Fibroblast of lung (primary cell): Measurements from ENCODE around the gene TNS3. TPM values are rescaled to one million over a fixed set of nuclear protein-coding genes. Genes with fewer than 3 reads are reported as not detected.

Source experiments
- DNase-seq, 2 donors: peaks; one replicate each; pipeline versions ENCODE4 v3.0.0 to v3.0.0-alpha.2; 2010; ENCODE audit warnings: low read depth in 2 of 2
- H2AFZ ChIP-seq: 2 replicates; pipeline ENCODE4 v1.5.1; 2012; ENCODE audit warnings: low read length, control low read depth, inconsistent platforms
- H3K27ac ChIP-seq: 2 replicates; pipeline ENCODE4 v1.5.1; 2011; ENCODE audit warnings: low read length, control low read depth; ENCODE audit not compliant: insufficient read depth
- H3K27me3 ChIP-seq: 2 replicates; pipeline ENCODE4 v1.5.1; 2011; ENCODE audit warnings: mild to moderate bottlenecking, low read length; ENCODE audit not compliant: control insufficient read depth, insufficient read depth
- H3K36me3 ChIP-seq: 2 replicates; pipeline ENCODE4 v1.5.1; 2011; ENCODE audit warnings: low read length; ENCODE audit not compliant: control insufficient read depth, insufficient read depth
- H3K4me1 ChIP-seq: 2 replicates; pipeline ENCODE4 v1.5.1; 2011; ENCODE audit warnings: low read length; ENCODE audit not compliant: control insufficient read depth, insufficient read depth; ENCODE audit errors: extremely low read depth
- H3K4me2 ChIP-seq: 2 replicates; pipeline ENCODE4 v1.5.1; 2011; ENCODE audit warnings: low read length, control low read depth; ENCODE audit not compliant: insufficient read depth; ENCODE audit errors: extremely low read depth
- H3K4me3 ChIP-seq, 4 experiments: fragments of 200-600 bp in 1 of 4; sonication (generic) in 1 of 4; replicated peaks in 1 of 4; 2 replicates each; pipeline ENCODE4 v1.5.1; 2011 to 2016; ENCODE audit warnings: low read length in 4 of 4, low read depth in 3 of 4, mild to moderate bottlenecking in 3 of 4, control low read depth in 2 of 4, inconsistent platforms in 1 of 4, mixed read lengths in 1 of 4; ENCODE audit not compliant: insufficient read depth in 1 of 4; ENCODE audit errors: control extremely low read depth in 1 of 4
- H3K79me2 ChIP-seq: 2 replicates; pipeline ENCODE4 v1.5.1; 2012; ENCODE audit warnings: mild to moderate bottlenecking, low read length, inconsistent platforms; ENCODE audit not compliant: control insufficient read depth, insufficient read depth
- H3K9ac ChIP-seq: 2 replicates; pipeline ENCODE4 v1.5.1; 2011; ENCODE audit warnings: mild to moderate bottlenecking, low read length, control low read depth; ENCODE audit not compliant: insufficient read depth
- H3K9me3 ChIP-seq: 2 replicates; pipeline ENCODE4 v1.5.1; 2012; ENCODE audit warnings: low read depth, low read length; ENCODE audit not compliant: control insufficient read depth, insufficient read depth
- H4K20me1 ChIP-seq: 2 replicates; pipeline ENCODE4 v1.5.1; 2011; ENCODE audit warnings: low read length; ENCODE audit not compliant: control insufficient read depth, insufficient read depth; ENCODE audit errors: extremely low read depth
- EZH2 ChIP-seq: IDR thresholded peaks from 2 replicates; pipeline ENCODE4 v1.5.1; 2012; ENCODE audit warnings: low read length, control low read depth, mild to moderate bottlenecking; ENCODE audit errors: missing control alignments
- polyA plus RNA-seq, 2 donors: library from polyadenylated mRNA; depleted of rRNA in 1 of 2; stranded (reverse) in 1 of 2; unstranded in 1 of 2; fragments of >200 nt; gene quantifications; 2 replicates each; pipeline ENCODE4 v1.2.1, GENCODE V29; 2011 to 2012; ENCODE audit warnings: missing spikeins in 1 of 2
- total RNA-seq: library from RNA; depleted of rRNA; stranded (reverse); fragments of >200 nt; gene quantifications from 2 replicates; pipeline ENCODE4 v1.2.1, GENCODE V29; 2014
- TF ChIP-seq, protein P1 (sequence below), 2 donors: IDR thresholded peaks in 1 of 2; conservative IDR thresholded peaks in 1 of 2; 1 replicate in 1 of 2; 2 replicates in 1 of 2; pipeline ENCODE4 v1.5.1; 2011 to 2012; ENCODE audit warnings: low read length in 2 of 2, control low read depth in 1 of 2, inconsistent platforms in 1 of 2, low read depth in 1 of 2, mild to moderate bottlenecking in 1 of 2

Gene TNS3
- total and polyA plus RNA-seq, 2 donors (not counting 1 experiment from before 2014, with no cell fraction given): 74.4 to 88.8 TPM

DNA sequence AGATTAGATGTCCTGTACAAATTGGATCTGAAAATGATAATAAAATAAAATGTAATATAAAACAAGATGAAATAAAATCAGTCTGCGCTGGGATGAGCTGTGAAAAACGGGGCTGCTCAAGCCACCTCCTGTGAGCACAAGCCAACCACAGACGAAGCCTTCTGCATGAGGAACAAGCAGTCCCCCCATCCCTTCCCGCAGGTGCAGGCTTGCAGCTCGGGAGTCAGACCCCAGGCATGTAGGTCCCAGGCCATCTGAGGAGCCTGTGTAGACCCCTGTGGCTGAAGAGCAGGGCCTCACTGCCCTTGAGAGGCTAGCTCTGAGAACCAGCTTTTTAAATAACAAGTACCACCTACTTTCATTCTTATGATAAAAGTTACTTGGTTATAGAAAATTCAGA, 123.4 kb downstream of the TNS3 start:
- H3K36me3 ChIP-seq: no peaks in the 10 kb centered on the region
- no peak overlapping the region for H3K9ac ChIP-seq
- H3K27me3 ChIP-seq: no peaks in the 10 kb centered on the region
- no peaks in the 10 kb centered on the region for H4K20me1 ChIP-seq
- no peak overlapping the region for H3K4me3 ChIP-seq
- H2AFZ ChIP-seq: no peak overlapping the region
- H3K4me2 ChIP-seq: no peak overlapping the region
- no peak for TF ChIP-seq EZH2
- TF ChIP-seq, protein P1, sequence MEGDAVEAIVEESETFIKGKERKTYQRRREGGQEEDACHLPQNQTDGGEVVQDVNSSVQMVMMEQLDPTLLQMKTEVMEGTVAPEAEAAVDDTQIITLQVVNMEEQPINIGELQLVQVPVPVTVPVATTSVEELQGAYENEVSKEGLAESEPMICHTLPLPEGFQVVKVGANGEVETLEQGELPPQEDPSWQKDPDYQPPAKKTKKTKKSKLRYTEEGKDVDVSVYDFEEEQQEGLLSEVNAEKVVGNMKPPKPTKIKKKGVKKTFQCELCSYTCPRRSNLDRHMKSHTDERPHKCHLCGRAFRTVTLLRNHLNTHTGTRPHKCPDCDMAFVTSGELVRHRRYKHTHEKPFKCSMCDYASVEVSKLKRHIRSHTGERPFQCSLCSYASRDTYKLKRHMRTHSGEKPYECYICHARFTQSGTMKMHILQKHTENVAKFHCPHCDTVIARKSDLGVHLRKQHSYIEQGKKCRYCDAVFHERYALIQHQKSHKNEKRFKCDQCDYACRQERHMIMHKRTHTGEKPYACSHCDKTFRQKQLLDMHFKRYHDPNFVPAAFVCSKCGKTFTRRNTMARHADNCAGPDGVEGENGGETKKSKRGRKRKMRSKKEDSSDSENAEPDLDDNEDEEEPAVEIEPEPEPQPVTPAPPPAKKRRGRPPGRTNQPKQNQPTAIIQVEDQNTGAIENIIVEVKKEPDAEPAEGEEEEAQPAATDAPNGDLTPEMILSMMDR (conservative IDR thresholded peaks at IDR 0.05 in 1 of 2, IDR thresholded peaks at IDR 0.05 in 1 of 2; ENCODE audit: low read depth in 1 of 2, low read length in 2 of 2): no peak
- H3K9me3 ChIP-seq: no peaks in the 10 kb centered on the region
- H3K27ac ChIP-seq: peak overlapping the region; percentile 78
- peaks cover 2% of the 10 kb centered on the region for H3K79me2 ChIP-seq
- DNase-seq: no peak
- H3K4me1 ChIP-seq: peaks cover 43% of the 10 kb centered on the region

- no peaks in the 10 kb centered on the region for H3K36me3 ChIP-seq
- no peaks in the 10 kb centered on the region for H3K9me3 ChIP-seq
- no peak overlapping the region for H3K9ac ChIP-seq
- TF ChIP-seq, protein P1 (conservative IDR thresholded peaks at IDR 0.05 in 1 of 2, IDR thresholded peaks at IDR 0.05 in 1 of 2; ENCODE audit: low read depth in 1 of 2, low read length in 2 of 2): no peak
- no peak for TF ChIP-seq EZH2
- no peaks in the 10 kb centered on the region for H4K20me1 ChIP-seq
- peaks cover 47% of the 10 kb centered on the region for H3K4me1 ChIP-seq
- H2AFZ ChIP-seq: no peak overlapping the region
- peak overlapping the region; percentile 83 for H3K27ac ChIP-seq
- H3K79me2 ChIP-seq: peaks cover 2% of the 10 kb centered on the region
- no peak overlapping the region for H3K4me3 ChIP-seq
- no peaks in the 10 kb centered on the region for H3K27me3 ChIP-seq
- no peak overlapping the region for H3K4me2 ChIP-seq
- DNase-seq: peak; percentile 93 to 97
These were observed 123.9 kb downstream of the TNS3 start for GRCh38 chr7:47458057-47458456.

GRCh38 chr7:47456210-47456955, 125.5 kb downstream of the TNS3 start:
- no peak overlapping the region for H3K4me3 ChIP-seq
- no peaks in the 10 kb centered on the region for H3K9me3 ChIP-seq
- no peaks in the 10 kb centered on the region for H4K20me1 ChIP-seq
- TF ChIP-seq, protein P1 (conservative IDR thresholded peaks at IDR 0.05 in 1 of 2, IDR thresholded peaks at IDR 0.05 in 1 of 2; ENCODE audit: low read depth in 1 of 2, low read length in 2 of 2): no peak
- TF ChIP-seq EZH2: no peak
- H3K27ac ChIP-seq: no peak overlapping the region
- H3K9ac ChIP-seq: no peak overlapping the region
- H3K79me2 ChIP-seq: peaks cover 7% of the 10 kb centered on the region
- no peak for DNase-seq
- peaks cover 61% of the 10 kb centered on the region for H3K4me1 ChIP-seq
- H3K27me3 ChIP-seq: no peaks in the 10 kb centered on the region
- H2AFZ ChIP-seq: no peak overlapping the region
- no peaks in the 10 kb centered on the region for H3K36me3 ChIP-seq
- H3K4me2 ChIP-seq: no peak overlapping the region
